ENCODE results near the gene TSTD1.
A peak's percentile ranks its signal among the peaks of the same experiment; 100 is the strongest.
"Not testable (repeated sequence)": the region's sequence is repeated elsewhere in the genome, so short reads cannot be mapped to it uniquely, and the experiment has no call there.

TSTD1 gene

DNA sequence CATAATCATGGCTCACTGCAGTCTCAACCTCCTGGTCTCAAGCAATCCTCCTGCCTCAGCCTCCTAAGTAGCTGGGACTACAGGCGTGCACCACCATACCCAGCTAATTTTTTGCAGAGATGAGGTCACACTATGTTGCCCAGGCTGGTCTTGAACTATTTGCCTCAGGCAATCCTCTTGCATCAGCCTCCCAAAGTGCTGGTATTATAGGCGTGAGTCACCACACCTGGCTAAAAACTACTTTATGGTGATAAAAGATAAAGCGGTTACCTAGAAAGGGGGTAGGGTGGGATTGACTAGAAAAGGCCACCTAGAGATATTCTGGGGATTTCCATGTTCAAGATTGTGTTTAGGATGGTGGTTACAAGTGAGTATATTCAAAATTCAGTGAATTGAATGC is 5.0 kb downstream of the TSTD1 start:
- no peak overlapping the region for H3K9ac ChIP-seq (ENCODE audit: low read length)
- peaks cover 9% of the 10 kb centered on the region; the same call in 1 of the 2 replicates for H3K4me1 ChIP-seq (ENCODE audit: low read length)
- no peak overlapping the region for H3K27ac ChIP-seq (ENCODE audit: low read length)
- DNase-seq = peak; percentile 5
- H2AFZ ChIP-seq (ENCODE audit: low read length) = no peak overlapping the region
- no peaks in the 10 kb centered on the region for H3K9me2 ChIP-seq (replicated peaks; ENCODE audit: insufficient read depth, low read length)
- no peaks in the 10 kb centered on the region for H3K36me3 ChIP-seq (replicated peaks; ENCODE audit: insufficient read depth, low read length)
- no peaks in the 10 kb centered on the region for H3K9me3 ChIP-seq (replicated peaks; ENCODE audit: insufficient read depth, low read length)
- H4K20me1 ChIP-seq (ENCODE audit: insufficient read depth, low read length) = no peaks in the 10 kb centered on the region
- H3K79me2 ChIP-seq (ENCODE audit: low read length) = peaks cover 17% of the 10 kb centered on the region
- H3K4me3 ChIP-seq (ENCODE audit: low read length) = no peak overlapping the region
- TF ChIP-seq EZH2 (optimal IDR thresholded peaks at IDR 0.05; ENCODE audit: low read depth, low read length) = no peak
- TF ChIP-seq EZH2phosphoT487 (IDR thresholded peaks at IDR 0.05; ENCODE audit: low read length) = no peak
- TF ChIP-seq, protein P1, sequence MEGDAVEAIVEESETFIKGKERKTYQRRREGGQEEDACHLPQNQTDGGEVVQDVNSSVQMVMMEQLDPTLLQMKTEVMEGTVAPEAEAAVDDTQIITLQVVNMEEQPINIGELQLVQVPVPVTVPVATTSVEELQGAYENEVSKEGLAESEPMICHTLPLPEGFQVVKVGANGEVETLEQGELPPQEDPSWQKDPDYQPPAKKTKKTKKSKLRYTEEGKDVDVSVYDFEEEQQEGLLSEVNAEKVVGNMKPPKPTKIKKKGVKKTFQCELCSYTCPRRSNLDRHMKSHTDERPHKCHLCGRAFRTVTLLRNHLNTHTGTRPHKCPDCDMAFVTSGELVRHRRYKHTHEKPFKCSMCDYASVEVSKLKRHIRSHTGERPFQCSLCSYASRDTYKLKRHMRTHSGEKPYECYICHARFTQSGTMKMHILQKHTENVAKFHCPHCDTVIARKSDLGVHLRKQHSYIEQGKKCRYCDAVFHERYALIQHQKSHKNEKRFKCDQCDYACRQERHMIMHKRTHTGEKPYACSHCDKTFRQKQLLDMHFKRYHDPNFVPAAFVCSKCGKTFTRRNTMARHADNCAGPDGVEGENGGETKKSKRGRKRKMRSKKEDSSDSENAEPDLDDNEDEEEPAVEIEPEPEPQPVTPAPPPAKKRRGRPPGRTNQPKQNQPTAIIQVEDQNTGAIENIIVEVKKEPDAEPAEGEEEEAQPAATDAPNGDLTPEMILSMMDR (IDR thresholded peaks at IDR 0.05; ENCODE audit: low read length) = no peak
- H3F3A ChIP-seq (ENCODE audit: insufficient read depth, low read length) = no peaks in the 10 kb centered on the region
- H3K27me3 ChIP-seq (replicated peaks; ENCODE audit: insufficient read depth, low read length) = no peaks in the 10 kb centered on the region
- H3K4me2 ChIP-seq (ENCODE audit: low read depth, low read length) = no peak overlapping the region

DNA sequence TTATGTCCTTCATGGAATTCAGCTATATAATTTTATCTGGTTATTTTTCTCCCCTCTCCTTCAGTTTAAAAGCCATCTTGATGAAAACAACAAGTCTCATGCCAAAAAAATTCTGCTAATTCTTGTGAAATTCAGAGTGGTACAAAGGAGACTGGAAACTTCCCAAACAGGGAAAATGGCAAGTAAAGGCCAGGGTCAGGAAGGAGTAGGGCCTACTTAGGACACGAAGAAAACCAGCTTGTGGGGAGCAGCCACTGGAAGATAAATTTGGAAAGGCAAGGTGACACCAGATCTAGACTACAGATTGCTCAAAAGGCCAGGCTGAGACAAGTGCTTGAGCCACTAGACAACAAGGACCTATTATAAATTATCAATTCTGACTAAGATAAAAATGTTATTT is 6.4 kb downstream of the TSTD1 start:
- Histone ChIP-seq H3K9ac (ENCODE audit: low read length) (no peak overlapping the region), H2AFZ (ENCODE audit: low read length) (no peak overlapping the region), H3K4me1 (ENCODE audit: low read length) (peaks cover 9% of the 10 kb centered on the region; the same call in 1 of the 2 replicates), H3K79me2 (ENCODE audit: low read length) (0 out of 2 replicates have a peak, but pooled peaks cover 5% of the 10 kb centered on the region), H3K27me3 (replicated peaks; ENCODE audit: insufficient read depth, low read length) (no peaks in the 10 kb centered on the region), H3F3A (ENCODE audit: insufficient read depth, low read length) (no peaks in the 10 kb centered on the region), H4K20me1 (ENCODE audit: insufficient read depth, low read length) (no peaks in the 10 kb centered on the region), H3K9me2 (replicated peaks; ENCODE audit: insufficient read depth, low read length) (no peaks in the 10 kb centered on the region), H3K36me3 (replicated peaks; ENCODE audit: insufficient read depth, low read length) (no peaks in the 10 kb centered on the region), H3K27ac (ENCODE audit: low read length) (no peak overlapping the region), H3K9me3 (replicated peaks; ENCODE audit: insufficient read depth, low read length) (no peaks in the 10 kb centered on the region), H3K4me2 (ENCODE audit: low read depth, low read length) (no peak overlapping the region), H3K4me3 (ENCODE audit: low read length) (no peak overlapping the region)
- no peak for TF ChIP-seq EZH2phosphoT487 (IDR thresholded peaks at IDR 0.05; ENCODE audit: low read length)
- peak; percentile 2 for DNase-seq

- TF ChIP-seq EZH2phosphoT487 (IDR thresholded peaks at IDR 0.05; ENCODE audit: low read length) = no peak
- TF ChIP-seq, protein P1 (IDR thresholded peaks at IDR 0.05; ENCODE audit: low read length) = no peak
- no peak for TF ChIP-seq EZH2 (optimal IDR thresholded peaks at IDR 0.05; ENCODE audit: low read depth, low read length)
- Histone ChIP-seq H3K4me1 (ENCODE audit: low read length) (peaks cover 9% of the 10 kb centered on the region; the same call in 1 of the 2 replicates), H3K9ac (ENCODE audit: low read length) (no peak overlapping the region), H3K27ac (ENCODE audit: low read length) (no peak overlapping the region), H2AFZ (ENCODE audit: low read length) (no peak overlapping the region), H3K4me3 (ENCODE audit: low read length) (no peak overlapping the region), H3K9me2 (replicated peaks; ENCODE audit: insufficient read depth, low read length) (no peaks in the 10 kb centered on the region), H3F3A (ENCODE audit: insufficient read depth, low read length) (no peaks in the 10 kb centered on the region), H4K20me1 (ENCODE audit: insufficient read depth, low read length) (no peaks in the 10 kb centered on the region), H3K36me3 (replicated peaks; ENCODE audit: insufficient read depth, low read length) (no peaks in the 10 kb centered on the region), H3K4me2 (ENCODE audit: low read depth, low read length) (no peak overlapping the region), H3K79me2 (ENCODE audit: low read length) (no peaks in the 10 kb centered on the region), H3K9me3 (replicated peaks; ENCODE audit: insufficient read depth, low read length) (no peaks in the 10 kb centered on the region), H3K27me3 (replicated peaks; ENCODE audit: insufficient read depth, low read length) (no peaks in the 10 kb centered on the region)
- DNase-seq = peak; percentile 0
Measured at GRCh38 chr1:161031874-161032273, 6.9 kb downstream of the TSTD1 start.

GRCh38 chr1:161029466-161029865 is 9.3 kb downstream of the TSTD1 start:
- H4K20me1 ChIP-seq (ENCODE audit: insufficient read depth, low read length); H3F3A ChIP-seq (ENCODE audit: insufficient read depth, low read length); H3K36me3 ChIP-seq (replicated peaks; ENCODE audit: insufficient read depth, low read length); H3K9ac ChIP-seq (ENCODE audit: low read length); H3K4me1 ChIP-seq (ENCODE audit: low read length); H3K9me2 ChIP-seq (replicated peaks; ENCODE audit: insufficient read depth, low read length); H3K27ac ChIP-seq (ENCODE audit: low read length); H3K4me2 ChIP-seq (ENCODE audit: low read depth, low read length); H2AFZ ChIP-seq (ENCODE audit: low read length); H3K27me3 ChIP-seq (replicated peaks; ENCODE audit: insufficient read depth, low read length); H3K9me3 ChIP-seq (replicated peaks; ENCODE audit: insufficient read depth, low read length); H3K79me2 ChIP-seq (ENCODE audit: low read length); H3K4me3 ChIP-seq (ENCODE audit: low read length): not testable (repeated sequence)
- peak; percentile 0 for DNase-seq

DNA sequence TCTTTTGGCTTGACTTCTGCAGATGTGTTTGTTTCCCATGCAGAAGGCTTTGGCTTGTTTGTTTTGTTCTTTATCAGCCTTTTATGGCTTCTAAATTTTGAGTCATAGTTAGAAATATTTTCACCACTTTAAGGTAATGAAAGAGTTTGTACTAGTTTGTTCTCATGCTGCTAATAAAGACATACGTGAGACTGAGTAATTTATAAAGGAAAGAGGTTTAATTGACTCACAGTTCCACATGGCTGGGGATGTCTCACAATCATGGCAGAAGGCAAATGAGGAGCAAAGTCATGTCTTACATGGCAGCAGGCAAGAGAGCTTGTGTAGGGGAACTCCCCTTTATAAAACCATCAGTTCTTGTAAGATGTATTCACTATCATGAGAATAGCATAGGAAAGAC is 11.8 kb downstream of the TSTD1 start:
- not testable (repeated sequence) for H3F3A ChIP-seq (ENCODE audit: insufficient read depth, low read length); H3K4me3 ChIP-seq (ENCODE audit: low read length); H3K9me2 ChIP-seq (replicated peaks; ENCODE audit: insufficient read depth, low read length); H4K20me1 ChIP-seq (ENCODE audit: insufficient read depth, low read length); DNase-seq; H3K27me3 ChIP-seq (replicated peaks; ENCODE audit: insufficient read depth, low read length); H3K4me2 ChIP-seq (ENCODE audit: low read depth, low read length); H3K4me1 ChIP-seq (ENCODE audit: low read length); H2AFZ ChIP-seq (ENCODE audit: low read length); H3K36me3 ChIP-seq (replicated peaks; ENCODE audit: insufficient read depth, low read length); H3K79me2 ChIP-seq (ENCODE audit: low read length); H3K9ac ChIP-seq (ENCODE audit: low read length); H3K27ac ChIP-seq (ENCODE audit: low read length); H3K9me3 ChIP-seq (replicated peaks; ENCODE audit: insufficient read depth, low read length)

GRCh38 chr1:161022432-161022831 is 16.3 kb downstream of the TSTD1 start:
- not testable (repeated sequence) for H2AFZ ChIP-seq (ENCODE audit: low read length); H3K4me3 ChIP-seq (ENCODE audit: low read length); H3K9me3 ChIP-seq (replicated peaks; ENCODE audit: insufficient read depth, low read length); H3K9me2 ChIP-seq (replicated peaks; ENCODE audit: insufficient read depth, low read length); H3K9ac ChIP-seq (ENCODE audit: low read length); H3K27me3 ChIP-seq (replicated peaks; ENCODE audit: insufficient read depth, low read length); H4K20me1 ChIP-seq (ENCODE audit: insufficient read depth, low read length); H3K27ac ChIP-seq (ENCODE audit: low read length); H3K4me2 ChIP-seq (ENCODE audit: low read depth, low read length); H3K36me3 ChIP-seq (replicated peaks; ENCODE audit: insufficient read depth, low read length)
- Histone ChIP-seq H3F3A (ENCODE audit: insufficient read depth, low read length) (peaks cover 10% of the 10 kb centered on the region), H3K4me1 (ENCODE audit: low read length) (peaks cover 16% of the 10 kb centered on the region), H3K79me2 (ENCODE audit: low read length) (peaks cover 34% of the 10 kb centered on the region)
- peak; percentile 2 for DNase-seq

Measured in MM.1S (cell line).